Measurements from ENCODE around the gene RHOXF1.
"Not testable (repeated sequence)": the region's sequence is repeated elsewhere in the genome, so short reads cannot be mapped to it uniquely, and the experiment has no call there.

The RHOXF1 gene, protein sequence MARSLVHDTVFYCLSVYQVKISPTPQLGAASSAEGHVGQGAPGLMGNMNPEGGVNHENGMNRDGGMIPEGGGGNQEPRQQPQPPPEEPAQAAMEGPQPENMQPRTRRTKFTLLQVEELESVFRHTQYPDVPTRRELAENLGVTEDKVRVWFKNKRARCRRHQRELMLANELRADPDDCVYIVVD

DNA sequence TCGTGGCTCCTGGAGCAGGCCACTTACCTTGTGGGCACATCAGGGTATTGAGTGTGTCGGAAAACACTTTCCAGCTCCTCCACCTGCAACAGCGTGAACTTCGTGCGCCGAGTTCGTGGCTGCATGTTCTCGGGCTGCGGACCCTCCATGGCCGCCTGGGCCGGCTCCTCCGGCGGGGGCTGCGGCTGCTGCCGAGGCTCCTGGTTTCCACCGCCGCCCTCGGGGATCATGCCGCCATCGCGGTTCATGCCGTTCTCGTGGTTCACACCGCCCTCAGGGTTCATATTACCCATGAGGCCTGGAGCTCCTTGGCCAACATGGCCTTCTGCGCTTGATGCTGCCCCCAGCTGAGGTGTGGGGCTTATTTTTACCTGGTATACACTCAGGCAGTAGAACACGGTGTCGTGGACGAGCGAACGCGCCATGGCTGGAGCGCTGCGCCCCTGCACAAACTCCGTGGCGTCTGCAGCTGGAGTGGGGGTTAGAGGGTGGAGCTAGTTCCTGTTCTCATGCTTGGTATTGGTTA is at the start of gene RHOXF1:
Gene RHOXF1, minus strand, starts transcription at position 476 of the 526 bp plus-strand sequence. Its CDS starts 51 bp downstream, at position 425.
- no peak for DNase-seq (ENCODE audit: low read depth)

DNA sequence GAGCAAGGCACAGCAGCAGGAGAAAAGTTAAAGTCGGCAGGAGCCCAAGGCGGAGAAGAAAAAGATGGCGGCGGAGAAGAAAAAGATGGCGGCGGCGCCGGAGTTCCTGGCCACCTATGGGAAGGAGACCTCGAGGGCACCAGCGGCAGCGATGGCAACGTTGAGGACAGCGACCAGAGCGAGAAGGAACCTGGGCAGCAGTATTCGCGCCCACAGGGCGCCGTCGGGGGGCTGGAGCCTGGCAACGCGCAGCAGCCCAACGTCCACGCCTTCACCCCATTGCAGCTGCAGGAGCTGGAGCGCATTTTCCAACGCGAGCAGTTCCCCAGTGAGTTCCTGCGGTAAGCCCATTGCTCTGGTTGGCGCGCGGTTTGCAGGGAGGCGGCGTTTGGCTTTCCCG is 43.4 kb upstream of the RHOXF1 start:
- DNase-seq (ENCODE audit: low read depth), result not testable (repeated sequence)

DNA sequence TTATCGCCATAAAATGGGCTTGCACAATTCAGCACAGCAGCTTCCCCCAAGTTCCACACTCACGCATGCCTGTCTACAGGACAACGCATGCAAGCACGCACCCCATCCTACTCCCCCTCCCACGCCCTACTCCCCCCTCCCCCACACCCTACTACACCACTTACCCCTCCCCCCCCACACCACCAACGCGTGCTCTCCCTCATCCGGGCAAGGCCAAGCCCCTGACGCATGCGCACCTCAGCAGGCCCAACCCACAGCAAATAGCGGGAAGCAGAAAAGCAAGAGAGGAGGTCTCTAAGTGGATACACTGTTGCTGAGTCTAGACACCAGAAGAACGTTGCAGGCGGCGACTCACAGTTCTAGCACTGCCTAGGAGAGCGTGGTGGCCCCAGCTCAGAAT is 42.6 kb upstream of the RHOXF1 start, which contains the start of gene RHOXF2:
Gene RHOXF2, plus strand, starts transcription at position 301 of the 400 bp plus-strand sequence. CDS start 138 bp downstream, outside the sequence.
- not testable (repeated sequence) for DNase-seq (ENCODE audit: low read depth)

DNA sequence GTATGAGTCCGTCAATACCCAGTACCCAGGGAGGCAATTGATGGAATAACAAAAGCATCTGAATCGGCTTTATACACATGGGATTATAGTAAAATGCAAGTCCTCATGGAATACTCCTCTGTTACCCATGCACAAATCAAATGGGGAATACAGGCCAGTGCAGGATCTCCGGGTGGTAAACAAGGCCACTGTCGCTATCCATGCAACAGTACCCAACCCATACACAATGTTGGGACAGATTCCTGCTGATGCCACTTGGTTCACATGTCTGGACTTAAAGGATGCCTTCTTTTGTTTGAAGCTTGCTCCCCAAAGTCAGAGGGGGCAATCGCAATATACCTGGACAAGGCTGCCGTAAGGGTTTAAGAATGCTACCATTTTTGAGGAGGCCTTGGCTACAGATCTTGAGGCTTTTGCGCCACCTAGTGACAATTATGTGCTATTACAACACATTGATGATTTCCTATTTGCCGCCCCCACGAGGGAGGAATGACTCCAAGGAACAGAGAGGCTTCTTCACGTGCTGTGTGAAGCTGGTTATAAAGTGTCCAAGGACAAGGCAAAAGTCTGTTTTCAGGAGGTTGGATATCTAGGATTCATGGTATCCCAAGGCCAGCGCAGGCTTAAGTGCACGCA is 34.5 kb upstream of the RHOXF1 start:
- DNase-seq (ENCODE audit: low read depth), result not testable (repeated sequence)

DNA sequence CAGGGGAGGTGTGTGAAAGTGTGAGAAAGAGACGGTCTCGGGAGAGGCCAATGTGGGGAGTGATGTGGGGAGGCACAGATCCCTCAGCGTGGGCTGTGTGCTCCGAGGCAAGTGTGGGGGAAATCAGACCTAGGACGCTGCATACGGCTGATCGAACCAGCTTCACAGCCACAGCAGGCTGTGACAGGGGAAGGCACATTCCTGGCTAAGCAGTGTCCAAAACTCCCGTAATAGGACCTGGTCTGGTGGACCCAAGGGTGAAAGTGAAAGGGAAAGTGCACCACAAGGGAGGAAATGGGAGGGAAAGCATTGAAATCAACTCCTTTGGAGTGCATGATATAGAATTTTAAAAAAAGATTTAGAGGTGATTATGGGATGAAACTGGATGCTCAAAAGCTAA is 31.8 kb upstream of the RHOXF1 start:
- no peak for DNase-seq (ENCODE audit: low read depth)

DNA sequence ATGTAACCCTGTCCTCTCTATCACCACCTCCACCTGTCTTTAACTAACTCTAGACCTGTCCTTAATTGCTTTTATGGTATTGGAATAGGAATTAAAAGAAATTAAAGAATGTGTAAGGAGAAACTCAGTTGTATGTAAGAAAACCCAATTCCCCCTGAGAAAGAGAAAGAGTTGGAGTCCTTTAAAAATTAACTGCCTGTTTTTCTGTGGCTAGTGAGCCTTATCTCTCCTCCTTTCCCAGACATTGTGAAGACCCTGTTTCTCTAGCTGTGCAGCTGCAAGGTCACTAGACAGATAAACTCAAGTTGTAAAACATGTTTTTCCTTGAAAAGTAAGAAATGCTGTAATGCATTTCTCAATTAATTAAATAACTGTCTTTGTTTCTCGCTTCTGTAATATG is 30.6 kb upstream of the RHOXF1 start:
- not testable (repeated sequence) for DNase-seq (ENCODE audit: low read depth)

DNA sequence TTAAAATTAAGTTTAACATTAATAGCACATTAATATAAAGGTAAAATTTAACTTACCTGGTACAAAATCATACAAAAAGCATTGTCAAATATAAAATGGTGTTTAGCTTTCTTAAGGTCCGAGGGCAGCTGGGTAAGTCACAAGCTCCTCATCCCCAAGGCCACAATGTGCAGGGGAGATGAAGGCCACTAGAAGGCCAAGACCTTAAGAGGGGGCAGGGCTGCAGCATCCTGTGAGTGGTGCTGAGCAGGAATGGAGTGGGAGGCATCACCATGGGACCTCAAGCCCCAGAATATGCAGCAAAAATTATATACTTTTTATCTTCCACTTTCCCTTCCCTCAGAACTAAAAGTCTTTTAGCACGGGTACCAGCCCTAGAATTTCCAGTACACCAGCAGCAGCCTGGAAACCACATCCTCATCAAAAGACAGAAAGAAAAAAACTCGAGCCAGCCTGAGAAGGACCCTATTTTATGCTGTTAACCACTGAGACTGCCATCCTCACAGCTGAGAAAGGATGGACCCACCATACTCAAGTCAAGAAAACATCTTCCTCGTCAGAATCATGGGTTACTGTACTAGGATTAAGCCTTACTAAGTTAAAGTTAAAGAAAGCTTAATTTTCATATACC is 29.7 kb upstream of the RHOXF1 start:
- no peak for DNase-seq (ENCODE audit: low read depth)

DNA sequence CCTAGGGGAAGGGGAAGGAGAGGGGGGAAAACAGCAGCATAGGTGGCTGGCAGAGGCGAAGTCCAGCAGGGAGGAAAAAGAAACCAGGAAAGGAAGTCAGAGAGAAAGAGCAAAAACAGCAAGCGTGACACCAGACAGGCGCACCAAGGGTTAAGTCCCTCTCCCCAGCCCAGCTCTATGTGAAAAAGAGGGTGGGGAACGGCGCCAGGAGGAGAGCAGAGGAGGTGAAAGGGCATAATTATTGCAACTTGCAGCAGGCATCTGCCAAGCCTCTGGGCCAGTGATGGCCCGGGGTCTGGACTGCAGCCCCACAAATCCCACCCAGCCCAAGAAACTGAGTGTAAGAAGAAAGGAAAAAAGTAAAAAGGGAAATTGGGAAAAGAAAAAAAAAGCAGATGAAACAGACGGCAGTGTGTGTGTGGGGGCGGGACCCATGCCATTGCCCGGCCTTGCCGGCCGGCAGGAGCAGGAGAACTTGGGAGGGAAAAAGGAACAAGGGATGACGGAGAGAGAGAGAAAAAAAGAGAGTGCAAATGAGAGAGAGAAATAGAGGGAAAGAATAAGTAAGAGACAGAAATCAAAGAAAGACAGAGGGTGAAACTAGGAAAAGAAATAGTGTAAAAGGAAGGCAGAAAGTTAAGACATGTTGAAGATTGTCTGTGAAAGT is 28.6 kb upstream of the RHOXF1 start:
- DNase-seq (ENCODE audit: low read depth), result no peak

DNA sequence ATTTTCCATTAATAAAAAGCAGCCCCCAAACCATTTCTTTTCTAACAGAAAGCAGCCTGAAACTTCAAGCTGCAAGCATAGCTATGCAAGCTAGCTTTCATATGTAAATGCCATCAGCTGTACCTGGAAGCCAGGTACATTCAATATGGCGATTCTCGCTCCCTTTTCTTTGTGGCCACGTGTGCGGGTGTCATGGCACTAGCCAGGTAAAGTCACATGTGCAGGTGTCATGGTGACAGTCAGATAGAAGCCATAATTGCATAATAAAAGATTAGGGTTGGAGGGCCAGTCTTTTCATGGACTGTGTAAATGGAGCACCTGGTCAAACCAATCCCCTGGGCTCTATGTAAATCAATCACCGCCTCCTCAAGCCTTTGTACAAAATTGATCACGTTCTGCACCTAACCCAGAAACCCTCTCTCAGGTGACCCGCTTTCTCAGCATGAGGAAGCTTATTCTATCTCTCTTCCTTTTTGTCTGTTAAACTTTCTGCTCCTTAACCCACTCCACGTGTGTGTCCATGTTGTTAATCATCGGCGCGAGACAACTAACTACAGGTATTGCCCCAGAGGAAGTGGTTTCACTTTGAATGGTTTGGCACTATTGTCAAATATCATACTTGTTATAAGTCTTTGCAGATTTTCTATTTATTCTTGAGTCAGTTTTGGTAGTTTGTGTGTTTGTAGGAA is 24.7 kb upstream of the RHOXF1 start:
- no peak for DNase-seq (ENCODE audit: low read depth)

DNA sequence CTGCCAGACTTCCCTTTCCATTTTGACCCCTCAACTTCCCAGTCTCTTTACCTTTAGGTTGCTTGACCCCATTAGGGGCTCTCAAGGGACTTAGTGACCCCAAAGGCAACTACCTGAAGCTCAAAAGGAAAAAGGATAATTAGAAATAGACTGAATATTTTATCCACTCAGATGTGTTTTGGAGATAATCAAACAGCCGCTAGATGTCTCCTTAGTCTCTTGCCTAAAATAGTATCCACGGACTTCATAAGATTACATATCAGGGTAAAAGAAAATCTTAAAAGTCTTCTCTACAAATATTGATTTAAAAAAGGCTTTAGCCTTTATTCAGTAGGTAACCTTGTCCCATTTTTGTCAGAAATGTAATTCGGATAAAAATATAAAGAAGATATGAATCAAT is 21.7 kb upstream of the RHOXF1 start:
- no peak for DNase-seq (ENCODE audit: low read depth)

DNA sequence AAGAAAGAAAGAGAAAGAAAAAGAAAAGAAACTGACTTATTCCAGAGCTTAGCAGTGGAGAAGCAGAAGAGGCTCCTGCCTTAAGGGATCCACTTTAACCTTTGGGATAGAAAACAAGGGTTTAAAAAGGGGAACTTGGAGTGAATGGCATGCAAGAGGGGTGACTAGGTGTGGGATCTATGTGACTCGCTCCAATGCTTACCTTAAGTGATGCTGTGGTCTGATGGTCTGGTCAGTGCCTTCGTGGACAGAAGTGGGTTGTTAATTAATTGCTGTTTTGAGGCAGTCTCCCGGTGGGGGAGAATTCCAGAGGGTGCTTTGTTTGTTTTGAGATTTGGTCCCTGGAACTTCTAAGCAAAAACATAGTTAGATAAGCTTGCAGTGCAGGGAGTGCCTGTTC is 21.1 kb upstream of the RHOXF1 start:
- no peak for DNase-seq (ENCODE audit: low read depth)

DNA sequence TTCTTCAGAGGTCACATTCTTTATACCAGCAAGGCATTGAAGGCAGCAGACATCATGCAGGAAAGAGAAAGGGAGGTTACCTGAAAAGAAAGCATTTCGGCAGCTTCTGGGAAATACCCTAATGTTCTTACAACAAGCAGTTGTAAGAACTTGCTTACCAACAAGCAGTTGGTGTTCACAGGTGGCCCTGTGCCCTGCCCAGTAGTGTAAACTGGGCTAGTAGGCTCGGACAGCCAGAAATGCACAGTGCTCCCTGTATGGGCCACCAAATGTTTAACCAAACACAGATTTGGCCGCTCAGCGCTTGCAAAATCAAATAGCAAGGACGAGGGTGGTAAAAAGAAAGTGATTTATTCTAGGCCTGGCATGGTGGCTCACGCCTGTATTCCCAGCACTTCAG is 20.4 kb upstream of the RHOXF1 start:
- DNase-seq (ENCODE audit: low read depth), result no peak

DNA sequence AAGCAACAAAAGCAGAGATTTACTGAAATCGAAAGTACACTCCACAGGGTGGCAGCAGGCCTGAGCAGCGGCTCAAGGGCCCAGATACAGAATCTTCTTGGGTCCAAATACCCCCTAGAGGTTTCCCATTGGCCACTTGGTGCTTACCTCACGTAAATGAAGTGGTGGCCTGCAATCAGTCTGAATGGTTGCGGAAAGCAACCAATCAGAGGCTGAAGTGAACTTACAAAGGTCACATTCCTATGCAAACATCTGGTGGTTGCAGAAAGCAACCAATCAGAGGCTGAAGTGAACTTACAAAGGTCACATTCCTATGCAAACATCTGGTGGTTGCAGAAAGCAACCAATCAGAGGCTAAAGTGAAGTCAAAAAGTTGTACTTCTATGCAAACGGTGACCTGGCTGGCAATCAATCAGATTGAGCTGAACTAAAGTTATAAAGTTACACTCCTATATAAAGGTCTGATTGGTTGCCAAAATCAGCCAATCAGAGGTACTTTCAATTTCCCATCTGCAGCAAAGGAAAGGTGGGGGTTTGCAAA is 12.7 kb upstream of the RHOXF1 start:
- DNase-seq (ENCODE audit: low read depth), result not testable (repeated sequence)

DNA sequence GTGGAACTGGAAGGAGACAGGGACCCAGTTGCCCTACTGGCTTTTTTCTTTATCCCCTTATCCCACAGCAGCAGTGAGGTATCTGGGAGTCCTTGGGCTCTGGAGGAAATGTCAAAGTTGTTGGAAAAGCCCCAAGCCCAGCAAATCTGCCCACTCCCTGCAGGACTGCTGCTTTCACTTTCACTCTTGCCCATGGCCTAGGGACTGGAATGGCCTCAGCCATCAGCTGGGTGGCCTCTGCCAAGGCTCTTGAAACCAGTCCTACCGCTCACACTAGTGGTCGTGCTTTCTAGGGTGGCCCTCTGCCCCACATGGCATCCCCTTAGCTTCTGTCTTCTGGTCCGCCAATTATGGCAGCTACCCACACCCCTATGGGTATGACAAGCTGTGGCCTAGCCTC is 9.7 kb upstream of the RHOXF1 start:
- DNase-seq (ENCODE audit: low read depth), result no peak

DNA sequence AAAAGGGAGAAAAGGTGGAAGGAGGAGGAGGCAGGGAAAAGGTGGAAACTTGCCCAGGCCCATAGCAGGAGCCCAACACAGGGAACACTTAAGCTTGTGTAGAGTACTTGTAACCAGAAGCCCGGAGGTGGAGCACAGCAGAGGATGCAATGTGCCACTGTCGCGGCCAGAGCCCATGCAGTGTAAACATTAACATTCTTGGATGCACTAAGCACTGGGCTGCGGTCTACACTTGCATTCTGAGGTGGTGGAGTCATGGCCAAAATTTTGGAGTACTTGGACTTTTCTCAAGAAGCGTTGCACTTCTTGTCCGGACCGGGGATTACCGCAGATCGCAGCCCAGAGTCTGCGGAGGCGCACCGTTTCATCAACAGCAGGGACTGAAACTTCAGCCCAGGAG is 4.5 kb upstream of the RHOXF1 start:
- DNase-seq (ENCODE audit: low read depth), result no peak

DNA sequence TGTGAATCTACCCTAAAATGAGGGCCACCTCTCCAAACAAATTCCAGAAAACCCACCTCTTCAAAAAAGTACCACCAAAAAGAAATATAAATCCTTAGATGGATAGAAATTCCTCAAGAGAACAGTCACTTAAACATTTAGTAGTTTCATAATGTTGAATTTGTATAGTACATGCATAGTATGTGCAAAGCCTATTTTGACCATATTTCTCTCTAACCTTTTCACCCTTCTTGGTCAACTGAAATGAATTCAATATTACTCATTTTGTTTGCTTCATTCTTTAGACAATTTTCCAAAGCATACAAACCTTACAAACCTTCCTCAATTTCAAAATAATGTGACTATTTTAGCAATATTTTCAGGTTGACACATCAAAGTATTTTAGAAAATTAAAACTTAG is 4.1 kb downstream of the RHOXF1 start:
- DNase-seq (ENCODE audit: low read depth), result no peak

DNA sequence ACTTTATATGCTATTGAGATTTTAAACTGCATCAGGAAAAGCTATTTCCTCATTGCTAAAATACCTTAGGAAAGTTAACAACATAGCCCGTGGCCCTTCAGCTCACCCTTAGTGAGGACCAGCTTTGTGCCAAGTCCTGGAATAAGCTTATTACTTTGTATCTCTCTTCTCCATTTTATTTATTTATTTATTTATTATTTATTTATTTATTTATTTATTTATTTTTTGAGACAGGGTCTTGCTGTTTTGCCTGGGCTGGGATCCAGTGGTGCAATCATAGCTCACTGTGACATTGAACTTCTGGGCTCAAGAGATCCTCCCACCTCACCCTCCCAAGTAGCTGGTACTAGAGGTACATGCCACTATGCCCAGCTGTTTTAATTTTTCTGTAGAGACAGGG is 6.3 kb downstream of the RHOXF1 start:
- DNase-seq (ENCODE audit: low read depth), result no peak

DNA sequence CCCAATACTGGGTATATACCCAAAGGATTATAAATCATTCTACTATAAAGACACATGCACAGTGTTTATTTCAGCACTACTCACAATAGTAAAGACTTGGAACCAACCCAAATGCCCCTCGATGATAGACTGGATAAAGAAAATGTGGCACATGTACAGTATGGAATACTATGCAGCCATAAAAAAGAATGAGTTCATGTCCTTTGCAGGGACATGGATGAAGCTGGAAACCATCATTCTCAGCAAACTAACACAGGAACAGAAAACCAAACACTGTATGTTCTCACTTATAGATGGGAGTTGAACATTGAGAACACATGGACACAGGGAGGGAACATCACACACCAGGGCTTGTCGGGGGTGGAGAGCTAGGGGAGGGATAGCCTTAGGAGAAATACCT is 11.0 kb downstream of the RHOXF1 start:
- not testable (repeated sequence) for DNase-seq (ENCODE audit: low read depth)

DNA sequence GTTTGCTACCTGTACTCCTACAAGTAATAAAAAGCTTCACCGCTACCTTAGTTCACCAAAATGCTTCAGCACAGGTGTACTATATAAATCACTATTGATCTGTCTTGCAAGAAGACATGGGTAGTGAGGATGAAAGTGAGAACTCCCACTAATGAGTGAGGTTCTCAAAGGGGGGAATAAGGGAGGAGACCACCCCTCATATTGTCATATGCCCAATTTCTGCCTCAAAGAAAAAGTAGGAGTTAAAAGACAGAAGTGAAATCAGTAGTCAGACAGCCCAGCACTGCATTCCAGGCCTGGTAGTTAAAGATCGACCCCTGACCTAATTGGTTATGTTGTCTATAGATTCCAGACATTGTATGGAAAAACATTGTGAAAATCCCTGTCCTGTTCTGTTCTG is 14.7 kb downstream of the RHOXF1 start:
- DNase-seq (ENCODE audit: low read depth), result not testable (repeated sequence)

DNA sequence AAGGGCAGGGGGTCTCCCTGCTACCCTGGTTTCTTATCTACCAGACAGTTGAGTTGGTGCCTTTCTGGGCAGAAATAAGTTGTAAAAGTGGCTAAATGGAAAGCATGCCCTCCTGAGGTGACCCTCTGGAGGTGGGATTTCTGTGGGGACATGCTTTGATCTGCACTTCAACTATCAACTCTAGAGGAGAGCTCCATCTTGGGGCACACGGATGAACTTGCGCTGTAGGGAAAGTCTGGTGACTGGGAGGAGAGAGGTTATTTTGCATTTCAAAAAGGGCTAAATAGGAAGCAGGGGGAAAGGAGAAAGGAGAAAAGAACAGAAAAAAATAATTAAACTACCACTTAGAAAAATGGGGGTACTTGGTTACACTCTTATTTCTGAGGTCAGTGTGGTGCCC is 25.5 kb downstream of the RHOXF1 start:
- DNase-seq (ENCODE audit: low read depth), result no peak

DNA sequence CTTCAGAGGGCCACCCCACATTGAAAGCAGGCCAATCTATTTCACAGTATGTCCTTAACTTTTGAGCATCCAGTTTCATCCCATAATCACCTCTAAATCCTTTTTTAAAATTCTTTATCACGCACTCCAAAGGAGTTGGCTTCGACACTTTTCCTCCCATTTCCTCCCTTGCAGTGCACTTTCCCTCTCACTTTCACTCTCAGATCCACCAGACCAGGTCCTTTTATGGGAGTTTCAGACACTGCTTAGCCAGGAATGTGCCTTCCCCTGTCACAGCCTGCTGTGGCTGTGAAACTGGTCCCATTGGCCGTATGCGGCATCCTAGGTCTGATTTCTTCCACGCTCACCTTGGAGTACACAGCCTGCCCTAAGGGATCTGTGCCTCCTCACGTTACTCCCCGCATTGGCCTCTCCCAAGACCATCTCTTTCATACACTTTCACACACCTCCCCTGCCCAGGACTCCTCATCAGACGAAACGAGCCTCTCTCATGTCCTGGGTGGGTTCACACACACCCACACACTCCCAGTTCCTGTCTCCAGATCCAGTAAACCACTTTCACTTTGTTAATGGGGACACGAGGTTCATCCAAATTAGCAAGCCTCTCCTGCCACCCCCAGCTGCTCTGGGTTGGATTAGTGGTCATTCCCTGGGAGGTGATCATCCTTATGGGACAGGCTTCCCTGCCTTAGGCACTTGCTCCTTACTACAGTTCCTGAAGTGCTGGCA is 28.3 kb downstream of the RHOXF1 start:
- DNase-seq (ENCODE audit: low read depth), result no peak
